Endothelial cell of umbilical vein (primary cell): ENCODE measurements around the gene PPHLN1. TPM values are rescaled to one million over a fixed set of nuclear protein-coding genes. Genes with fewer than 3 reads are reported as not detected.

Experiments
- BruUV-seq: library from RNA; stranded (reverse); fragments of 400-500 nt; replicated peaks from 2 replicates; lab custom pipeline; 2021; lab: Mats Ljungman, UMichigan
- CTCF ChIA-PET: fragments of 300-600, 350-600 bp; sonication (Branson Sonifier 250); formaldehyde crosslinking; loops from one replicate; lab custom pipeline; 2021; ENCODE audit warnings: antibody characterized with exemption, inconsistent platforms; lab: Charles Lee
- POLR2A ChIA-PET: fragments of 300-600, 350-600 bp; sonication (Branson Sonifier 250); formaldehyde crosslinking; loops from one replicate; lab custom pipeline; 2021; ENCODE audit warnings: antibody characterized with exemption, inconsistent platforms; lab: Charles Lee
- DNase-seq: peaks from one replicate; pipeline ENCODE4 v3.0.0-alpha.2; 2011; ENCODE audit warnings: low read depth, low spot score
- FAIRE-seq: peaks from 2 replicates; lab custom pipeline; 2011; peaks lifted over from hg19 to GRCh38; lab: Jason Lieb, UNC
- H2AFZ ChIP-seq: 2 replicates; pipeline ENCODE4 v1.6.0; 2012; ENCODE audit warnings: low read depth, low read length, control low read depth, inconsistent platforms
- H3K27ac ChIP-seq: 2 replicates; pipeline ENCODE4 v1.5.1; 2011; ENCODE audit warnings: low read depth, mild to moderate bottlenecking, control low read depth, low read length, moderate library complexity; ENCODE audit not compliant: insufficient read depth
- H3K27me3 ChIP-seq, 2 experiments: 2 replicates each; pipeline versions ENCODE4 v1.6.0 to v1.6.1; 2011; ENCODE audit warnings: low read length in 2 of 2, mixed read lengths in 1 of 2; ENCODE audit not compliant: control insufficient read depth in 2 of 2, insufficient read depth in 2 of 2
- H3K36me3 ChIP-seq, 2 experiments: 2 replicates in 1 of 2; 3 replicates in 1 of 2; pipeline ENCODE4 v1.5.1; 2011; ENCODE audit warnings: low read length in 2 of 2, mild to moderate bottlenecking in 1 of 2, moderate library complexity in 1 of 2; ENCODE audit not compliant: control insufficient read depth in 2 of 2, insufficient read depth in 2 of 2; ENCODE audit errors: extremely low read depth in 1 of 2
- H3K4me1 ChIP-seq: 3 replicates; pipeline ENCODE4 v1.5.1; 2011; ENCODE audit warnings: mild to moderate bottlenecking, low read length; ENCODE audit not compliant: control insufficient read depth, insufficient read depth; ENCODE audit errors: extremely low read depth
- H3K4me2 ChIP-seq: 2 replicates; pipeline ENCODE4 v1.6.1; 2011; ENCODE audit warnings: low read length, control low read depth, mixed read lengths; ENCODE audit not compliant: insufficient read depth
- H3K4me3 ChIP-seq, 3 experiments: fragments of 200-600 bp in 1 of 3; sonication (generic), shearing (Covaris generic) in 1 of 3; replicated peaks in 1 of 3; 2 replicates each; pipeline ENCODE4 v1.5.1; 2011 to 2016; ENCODE audit warnings: control low read depth in 3 of 3, low read length in 3 of 3, mild to moderate bottlenecking in 2 of 3, inconsistent platforms in 1 of 3, low read depth in 1 of 3, moderate library complexity in 1 of 3; ENCODE audit not compliant: insufficient read depth in 1 of 3
- H3K79me2 ChIP-seq: 2 replicates; pipeline ENCODE4 v1.6.0; 2012; ENCODE audit warnings: low read length, inconsistent platforms; ENCODE audit not compliant: control insufficient read depth, insufficient read depth
- H3K9ac ChIP-seq: replicated peaks from 2 replicates; pipeline ENCODE3; 2011; ENCODE audit warnings: low read length, control low read depth; ENCODE audit not compliant: insufficient read depth; ENCODE audit errors: extremely low read depth
- H3K9me1 ChIP-seq: replicated peaks from 3 replicates; pipeline ENCODE4 v1.6.0; 2011; ENCODE audit warnings: mild to moderate bottlenecking, low read length; ENCODE audit not compliant: control insufficient read depth, insufficient read depth; ENCODE audit errors: extremely low read depth
- H3K9me3 ChIP-seq: replicated peaks from 2 replicates; pipeline ENCODE4 v1.5.1; 2012; ENCODE audit warnings: low read length, inconsistent platforms; ENCODE audit not compliant: control insufficient read depth, insufficient read depth
- H4K20me1 ChIP-seq: replicated peaks from 2 replicates; pipeline ENCODE3; 2011; ENCODE audit warnings: mild to moderate bottlenecking, low read length; ENCODE audit not compliant: control insufficient read depth, insufficient read depth; ENCODE audit errors: extremely low read depth
- EZH2 ChIP-seq: IDR thresholded peaks from 2 replicates; pipeline ENCODE4 v1.6.1; 2012; ENCODE audit warnings: borderline replicate concordance, low read depth, mild to moderate bottlenecking, moderate library complexity, low read length, inconsistent platforms; ENCODE audit not compliant: severe bottlenecking
- FOS ChIP-seq: IDR thresholded peaks from 2 replicates; pipeline ENCODE4 v1.6.1; 2011; ENCODE audit warnings: mild to moderate bottlenecking, low read length, moderate library complexity, borderline replicate concordance; ENCODE audit not compliant: insufficient read depth
- GATA2 ChIP-seq: IDR thresholded peaks from 2 replicates; pipeline ENCODE4 v1.7.0; 2011; ENCODE audit warnings: low read depth, mild to moderate bottlenecking, moderate library complexity, mixed read lengths, low read length; ENCODE audit not compliant: insufficient read length, insufficient read depth
- JUN ChIP-seq: IDR thresholded peaks from 2 replicates; pipeline ENCODE4 v1.6.1; 2011; ENCODE audit warnings: borderline replicate concordance, low read depth; ENCODE audit not compliant: insufficient read length, insufficient read depth
- MYC ChIP-seq: IDR thresholded peaks from one replicate; pipeline ENCODE4 v1.6.1; 2011; ENCODE audit warnings: mild to moderate bottlenecking, low read depth, low read length
- POLR2A ChIP-seq: IDR thresholded peaks from 2 replicates; pipeline ENCODE4 v1.6.1; 2012; ENCODE audit warnings: low read depth, mild to moderate bottlenecking, control low read depth, low read length
- POLR2AphosphoS5 ChIP-seq: IDR thresholded peaks from 2 replicates; pipeline ENCODE4 v1.6.1; 2012; ENCODE audit warnings: low read depth, mild to moderate bottlenecking, control low read depth, low read length, moderate library complexity; ENCODE audit not compliant: insufficient read depth
- dilution Hi-C: fragments of 300-500 bp; cut with MboI; formaldehyde crosslinking; loops from one replicate; pipeline ENCODE4 v1.15.0; 2019; ENCODE audit warnings: low sequenced_read_pairs; ENCODE audit not compliant: extremely low pct_ligation_motif_present
- intact Hi-C: fragments of 100-400 bp; cut with micrococcal nuclease; formaldehyde crosslinking; loops from one replicate; pipeline ENCODE4 v1.10.0; 2022
- polyA plus RNA-seq, 4 experiments: library from polyadenylated mRNA; depleted of rRNA in 3 of 4; stranded (reverse) in 3 of 4; unstranded in 1 of 4; fragments of >200 nt; gene quantifications; 2 replicates each; pipeline versions ENCODE4 v1.2.1 to v1.2.3, GENCODE V29; 2011 to 2012; ENCODE audit warnings: missing spikeins in 1 of 4
- total RNA-seq: library from RNA; stranded (reverse); gene quantifications from 2 replicates; pipeline ENCODE4 v1.2.3, GENCODE V29; 2021
- TF ChIP-seq, protein P1 (sequence below): IDR thresholded peaks from 2 replicates; pipeline ENCODE4 v1.6.1; 2011; ENCODE audit not compliant: insufficient read depth, insufficient read length
- TF ChIP-seq, protein P2 (sequence below), 2 donors: IDR thresholded peaks; 1 replicate in 1 of 2; 2 replicates in 1 of 2; pipeline ENCODE4 v1.5.1; 2011; ENCODE audit warnings: low read length in 2 of 2, mild to moderate bottlenecking in 2 of 2, moderate library complexity in 2 of 2, control low read depth in 1 of 2, inconsistent platforms in 1 of 2, low read depth in 1 of 2; ENCODE audit not compliant: insufficient read depth in 1 of 2; ENCODE audit errors: extremely low read depth in 1 of 2

The PPHLN1 gene
- total and polyA plus RNA-seq, 2 donors (not counting 3 experiments of a cell fraction or from before 2014, with no cell fraction given), result 23.4 to 62.2 TPM

DNA sequence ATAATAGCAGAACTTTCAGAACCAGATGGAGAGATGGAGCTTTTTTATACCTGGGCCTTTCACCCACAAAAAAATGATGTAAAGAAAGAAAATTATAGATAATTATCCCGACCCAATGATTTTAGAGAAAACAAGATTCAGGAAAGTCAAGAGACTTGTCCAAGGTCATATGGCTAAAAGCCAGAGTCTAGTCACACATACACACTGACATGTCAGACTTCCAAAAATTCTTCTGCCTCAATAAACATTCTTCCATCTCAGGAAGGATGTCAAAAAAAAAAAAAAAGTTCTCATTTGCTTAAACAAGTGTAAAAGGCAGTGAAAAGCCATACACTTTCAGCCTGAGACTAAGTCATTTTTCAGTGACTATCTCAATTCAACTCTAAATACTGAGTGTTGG lies 147.6 kb downstream of the PPHLN1 start:
- no TSS peak for BruUV-seq
- Histone ChIP-seq H3K27me3 (no peaks in the 10 kb centered on the region), H3K27ac (peak overlapping the region; percentile 52), H3K9ac (peak overlapping the region; percentile 2), H3K9me3 (no peaks in the 10 kb centered on the region), H3K36me3 (peaks cover 8 to 25% of the 10 kb centered on the region in 2 experiments), H3K9me1 (no peaks in the 10 kb centered on the region), H4K20me1 (peaks cover 10% of the 10 kb centered on the region), H3K4me1 (peaks cover 63% of the 10 kb centered on the region), H3K4me2 (peak overlapping the region; percentile 42), H2AFZ (no peak overlapping the region), H3K4me3 (no peak overlapping the region), H3K79me2 (peaks cover 74% of the 10 kb centered on the region)
- CTCF ChIA-PET, result interaction anchor here (1.4 to 1.8 kb wide), 2 partner anchors 9 to 11 kb away, joined by 3 to 11 read pairs; no protein-coding TSS in a partner anchor
- FAIRE-seq (no peak), DNase-seq (peak; percentile 31)
- intact Hi-C loops (no loop called here), dilution Hi-C loops (no loop called here)
- TF ChIP-seq, protein P1, sequence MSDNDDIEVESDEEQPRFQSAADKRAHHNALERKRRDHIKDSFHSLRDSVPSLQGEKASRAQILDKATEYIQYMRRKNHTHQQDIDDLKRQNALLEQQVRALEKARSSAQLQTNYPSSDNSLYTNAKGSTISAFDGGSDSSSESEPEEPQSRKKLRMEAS, result no peak
- TF ChIP-seq POLR2AphosphoS5 (no peak), EZH2 (no peak)
- POLR2A ChIA-PET, result no interaction called here

DNA sequence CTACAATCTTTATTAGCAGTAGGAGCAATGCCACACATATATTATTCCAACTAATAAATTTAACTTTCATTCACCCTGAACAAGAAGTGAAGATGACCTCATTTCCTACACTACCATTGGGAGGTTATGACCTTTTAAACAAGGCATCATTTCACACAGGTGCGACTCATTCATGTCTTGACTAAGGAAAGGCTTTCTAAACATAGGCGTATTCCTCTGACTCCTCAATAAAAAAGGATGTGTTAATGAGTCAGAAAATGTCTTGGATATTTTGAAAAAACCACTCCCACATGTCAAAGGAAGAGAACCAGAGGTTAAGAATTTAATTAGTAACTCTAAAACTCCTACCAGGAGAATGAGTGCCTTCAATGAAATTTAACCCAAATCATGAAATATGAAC lies 148.4 kb downstream of the PPHLN1 start:
- Histone ChIP-seq H3K4me2 (peak overlapping the region; percentile 84), H3K27me3 (no peaks in the 10 kb centered on the region), H4K20me1 (peaks cover 10% of the 10 kb centered on the region), H3K4me1 (peaks cover 60% of the 10 kb centered on the region), H3K9me3 (no peaks in the 10 kb centered on the region), H3K9me1 (no peaks in the 10 kb centered on the region), H3K4me3 (no peak overlapping the region), H3K27ac (peak overlapping the region; percentile 52), H2AFZ (no peak overlapping the region), H3K79me2 (peaks cover 80% of the 10 kb centered on the region), H3K9ac (no peak overlapping the region), H3K36me3 (peaks cover 3 to 17% of the 10 kb centered on the region in 2 experiments)
- DNase-seq, result peak; percentile 78
- TF ChIP-seq POLR2AphosphoS5, result peak; percentile 65
- TF ChIP-seq JUN, result peak; percentile 80
- no peak for TF ChIP-seq MYC
- TF ChIP-seq EZH2, result no peak
- TF ChIP-seq, protein P1, result no peak
- no peak for TF ChIP-seq POLR2A
- TF ChIP-seq, protein P2, sequence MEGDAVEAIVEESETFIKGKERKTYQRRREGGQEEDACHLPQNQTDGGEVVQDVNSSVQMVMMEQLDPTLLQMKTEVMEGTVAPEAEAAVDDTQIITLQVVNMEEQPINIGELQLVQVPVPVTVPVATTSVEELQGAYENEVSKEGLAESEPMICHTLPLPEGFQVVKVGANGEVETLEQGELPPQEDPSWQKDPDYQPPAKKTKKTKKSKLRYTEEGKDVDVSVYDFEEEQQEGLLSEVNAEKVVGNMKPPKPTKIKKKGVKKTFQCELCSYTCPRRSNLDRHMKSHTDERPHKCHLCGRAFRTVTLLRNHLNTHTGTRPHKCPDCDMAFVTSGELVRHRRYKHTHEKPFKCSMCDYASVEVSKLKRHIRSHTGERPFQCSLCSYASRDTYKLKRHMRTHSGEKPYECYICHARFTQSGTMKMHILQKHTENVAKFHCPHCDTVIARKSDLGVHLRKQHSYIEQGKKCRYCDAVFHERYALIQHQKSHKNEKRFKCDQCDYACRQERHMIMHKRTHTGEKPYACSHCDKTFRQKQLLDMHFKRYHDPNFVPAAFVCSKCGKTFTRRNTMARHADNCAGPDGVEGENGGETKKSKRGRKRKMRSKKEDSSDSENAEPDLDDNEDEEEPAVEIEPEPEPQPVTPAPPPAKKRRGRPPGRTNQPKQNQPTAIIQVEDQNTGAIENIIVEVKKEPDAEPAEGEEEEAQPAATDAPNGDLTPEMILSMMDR (IDR thresholded peaks at IDR 0.05; ENCODE audit: extremely low read depth in 1 of 2, insufficient read depth in 1 of 2, low read depth in 1 of 2, low read length in 2 of 2), result no peak
- peak; percentile 94 for TF ChIP-seq FOS
- peak; percentile 16 for TF ChIP-seq GATA2
- intact Hi-C loops (no loop called here), dilution Hi-C loops (no loop called here)
- FAIRE-seq, result peak; percentile 78
- POLR2A ChIA-PET, result interaction anchor here (0.6 kb wide), 1 partner anchor 10 kb away, joined by 7 read pairs; no protein-coding TSS in a partner anchor
- CTCF ChIA-PET, result no interaction called here
- BruUV-seq, result no TSS peak
